Testis (tissue), 3 donors: ENCODE data around the gene NLE1. TPM values are rescaled to one million over a fixed set of nuclear protein-coding genes. Genes with fewer than 3 reads are reported as not detected.

ENCODE experiments used
- DNase-seq: peaks from one replicate; pipeline ENCODE4 v3.0.0-alpha.2; 2019
- H3K27ac ChIP-seq, 2 donors: fragments of 200-600 bp; sonication (generic); one replicate each; pipeline ENCODE4 v1.5.1; 2019
- H3K27me3 ChIP-seq: fragments of 200-600 bp; sonication (generic); one replicate; pipeline ENCODE4 v1.5.1; 2019
- H3K36me3 ChIP-seq: fragments of 200-600 bp; sonication (generic); one replicate; pipeline ENCODE4 v1.5.1; 2017; ENCODE audit warnings: low read depth; ENCODE audit errors: missing control alignments
- H3K4me1 ChIP-seq: fragments of 200-600 bp; sonication (generic); one replicate; pipeline ENCODE4 v1.5.1; 2019
- H3K4me3 ChIP-seq, 2 donors: fragments of 200-600 bp; sonication (generic); one replicate each; pipeline ENCODE4 v1.5.1; 2017 to 2019
- H3K9me3 ChIP-seq: fragments of 200-600 bp; sonication (generic); one replicate; pipeline ENCODE4 v1.5.1; 2017
- CTCF ChIP-seq, 3 experiments: fragments of 450-650 bp in 2 of 3; fragments of 200-600 bp in 1 of 3; sonication (generic) in 1 of 3; IDR thresholded peaks; one replicate each; pipeline ENCODE4 v1.5.1; 2016 to 2019; ENCODE audit warnings: antibody characterized with exemption in 3 of 3, mild to moderate bottlenecking in 2 of 3, moderate library complexity in 1 of 3
- POLR2A ChIP-seq: fragments of 450-650 bp; IDR thresholded peaks from one replicate; pipeline ENCODE4 v1.6.1; 2017; ENCODE audit warnings: antibody characterized with exemption, mild to moderate bottlenecking, moderate library complexity
- WGBS, 2 donors: methylation state at CpG; one replicate each; pipeline ENCODE4 v1.1.5; 2018; 5-methylcytosine and 5-hydroxymethylcytosine counted together
- intact Hi-C: fragments of 100-400 bp; cut with DNase I; formaldehyde crosslinking; loops from one replicate; pipeline ENCODE4 v1.15.1; 2023; ENCODE audit warnings: low total_unique reads
- polyA plus RNA-seq: library from polyadenylated mRNA; stranded (reverse); fragments of 350-450 nt; fragmentation: Illumina TruSeq; extraction: RNeasy Lipid Tissue Mini Kit (QIAGEN cat#74804); gene quantifications from one replicate; pipeline ENCODE4 v1.2.3, GENCODE V29; 2014; ENCODE audit warnings: low read depth, low replicate concordance; ENCODE audit not compliant: insufficient read depth
- total RNA-seq, 2 donors: library from RNA; depleted of rRNA; stranded (reverse); fragments of >200 nt; gene quantifications; one replicate each; pipeline ENCODE4 v1.2.3, GENCODE V29; 2016

Gene NLE1
- total and polyA plus RNA-seq, 3 donors from 2014 or later: 12.8 to 15.4 (median 14.6) TPM

- no peaks in the 10 kb centered on the region for H3K9me3 ChIP-seq
- H3K4me3 ChIP-seq: no peak overlapping the region
- H3K4me1 ChIP-seq: no peaks in the 10 kb centered on the region
- TF ChIP-seq POLR2A (no peak), CTCF (IDR thresholded peaks at IDR 0.05) (no peak)
- H3K27ac ChIP-seq: no peak overlapping the region
- 83 to 87% methylated on average over 13 of the region's 13 CpGs for WGBS, 2 donors
- H3K36me3 ChIP-seq: no peaks in the 10 kb centered on the region
- no peak for DNase-seq
- intact Hi-C loops: no loop called here
- no peaks in the 10 kb centered on the region for H3K27me3 ChIP-seq
These were observed 18.5 kb upstream of the NLE1 start for GRCh38 chr17:35160354-35161201.

- no peak for TF ChIP-seq POLR2A
- intact Hi-C loops: no loop called here
- H3K36me3 ChIP-seq: no peaks in the 10 kb centered on the region
- no peak for DNase-seq
- 89 to 91% methylated on average over 2 of the region's 2 CpGs for WGBS, 2 donors
- no peaks in the 10 kb centered on the region for H3K4me1 ChIP-seq
- H3K9me3 ChIP-seq: no peaks in the 10 kb centered on the region
- no peaks in the 10 kb centered on the region for H3K27me3 ChIP-seq
- no peak overlapping the region for H3K4me3 ChIP-seq
- H3K27ac ChIP-seq: no peak overlapping the region
These were observed 17.8 kb upstream of the NLE1 start for GRCh38 chr17:35159940-35160339.

- no peak overlapping the region for H3K4me3 ChIP-seq
- no peaks in the 10 kb centered on the region for H3K27me3 ChIP-seq
- 83 to 95% methylated on average over 7 of the region's 7 CpGs for WGBS, 2 donors
- intact Hi-C loops: no loop called here
- H3K9me3 ChIP-seq: no peaks in the 10 kb centered on the region
- no peak for DNase-seq
- TF ChIP-seq CTCF (IDR thresholded peaks at IDR 0.05) (no peak), POLR2A (no peak)
- H3K27ac ChIP-seq: no peak overlapping the region
- H3K4me1 ChIP-seq: no peaks in the 10 kb centered on the region
- no peaks in the 10 kb centered on the region for H3K36me3 ChIP-seq
These were observed 13.1 kb upstream of the NLE1 start for GRCh38 chr17:35155246-35155645.

- Histone ChIP-seq H3K36me3 (no peaks in the 10 kb centered on the region), H3K9me3 (no peaks in the 10 kb centered on the region), H3K4me3 (no peak overlapping the region), H3K27ac (no peak overlapping the region), H3K27me3 (no peaks in the 10 kb centered on the region), H3K4me1 (no peaks in the 10 kb centered on the region)
- 81 to 86% methylated on average over 13 of the region's 13 CpGs for WGBS, 2 donors
- intact Hi-C loops: no loop called here
- no peak for DNase-seq
- TF ChIP-seq CTCF (IDR thresholded peaks at IDR 0.05) (no peak), POLR2A (no peak)
These were observed 12.4 kb upstream of the NLE1 start for GRCh38 chr17:35154196-35155165.
